Prostate gland (tissue), 2 donors: ENCODE measurements around the gene GABRR1.

Experiments used
- CTCF ChIP-seq, 4 experiments: fragments of 200-600 bp in 2 of 4; fragments of 450-650 bp in 2 of 4; sonication (generic) in 2 of 4; IDR thresholded peaks; 1 replicate in 3 of 4; 2 replicates in 1 of 4; pipeline ENCODE4 v1.5.1; 2016 to 2019; ENCODE audit warnings: antibody characterized with exemption in 4 of 4, mild to moderate bottlenecking in 2 of 4, moderate library complexity in 2 of 4
- POLR2A ChIP-seq: fragments of 450-650 bp; IDR thresholded peaks from one replicate; pipeline ENCODE4 v1.6.1; 2016; ENCODE audit warnings: antibody characterized with exemption, mild to moderate bottlenecking
- POLR2AphosphoS5 ChIP-seq: sonication (generic); formaldehyde crosslinking; IDR thresholded peaks from one replicate; pipeline ENCODE4 v1.6.1; 2017; ENCODE audit warnings: antibody characterized with exemption

- TF ChIP-seq POLR2AphosphoS5 (no peak), CTCF (IDR thresholded peaks at IDR 0.05) (no peak), POLR2A (no peak)
These were observed 4.7 kb downstream of the GABRR1 start for GRCh38 chr6:89212472-89212871.
